Measurements from ENCODE around the gene BAHCC1. TPM values are rescaled to one million over a fixed set of nuclear protein-coding genes. Genes with fewer than 3 reads are reported as not detected.

BAHCC1 gene
- total and polyA plus RNA-seq, 9 of the 15 experiments (the other 6 are each of a cell fraction or from before 2014, with no cell fraction given) = 0.14 to 26.9 (median 5.0) TPM

- TF ChIP-seq, protein P1, sequence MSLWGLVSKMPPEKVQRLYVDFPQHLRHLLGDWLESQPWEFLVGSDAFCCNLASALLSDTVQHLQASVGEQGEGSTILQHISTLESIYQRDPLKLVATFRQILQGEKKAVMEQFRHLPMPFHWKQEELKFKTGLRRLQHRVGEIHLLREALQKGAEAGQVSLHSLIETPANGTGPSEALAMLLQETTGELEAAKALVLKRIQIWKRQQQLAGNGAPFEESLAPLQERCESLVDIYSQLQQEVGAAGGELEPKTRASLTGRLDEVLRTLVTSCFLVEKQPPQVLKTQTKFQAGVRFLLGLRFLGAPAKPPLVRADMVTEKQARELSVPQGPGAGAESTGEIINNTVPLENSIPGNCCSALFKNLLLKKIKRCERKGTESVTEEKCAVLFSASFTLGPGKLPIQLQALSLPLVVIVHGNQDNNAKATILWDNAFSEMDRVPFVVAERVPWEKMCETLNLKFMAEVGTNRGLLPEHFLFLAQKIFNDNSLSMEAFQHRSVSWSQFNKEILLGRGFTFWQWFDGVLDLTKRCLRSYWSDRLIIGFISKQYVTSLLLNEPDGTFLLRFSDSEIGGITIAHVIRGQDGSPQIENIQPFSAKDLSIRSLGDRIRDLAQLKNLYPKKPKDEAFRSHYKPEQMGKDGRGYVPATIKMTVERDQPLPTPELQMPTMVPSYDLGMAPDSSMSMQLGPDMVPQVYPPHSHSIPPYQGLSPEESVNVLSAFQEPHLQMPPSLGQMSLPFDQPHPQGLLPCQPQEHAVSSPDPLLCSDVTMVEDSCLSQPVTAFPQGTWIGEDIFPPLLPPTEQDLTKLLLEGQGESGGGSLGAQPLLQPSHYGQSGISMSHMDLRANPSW (CRISPR knock-in tag; IDR thresholded peaks at IDR 0.05) = no peak
- TF ChIP-seq CEBPB (tag; IDR thresholded peaks at IDR 0.05) = no peak
- no peak for TF ChIP-seq YY1 (IDR thresholded peaks at IDR 0.05; ENCODE audit: borderline replicate concordance in 1 of 3, control insufficient read depth in 1 of 3, extremely low read depth in 1 of 3, insufficient read depth in 3 of 3, insufficient read length in 1 of 3, insufficient replicate concordance in 2 of 3, low read depth in 1 of 3, low read length in 2 of 3)
- no peak for TF ChIP-seq ARID3A (IDR thresholded peaks at IDR 0.05; ENCODE audit: borderline replicate concordance, low read depth, low read length)
- TF ChIP-seq EZH2 (IDR thresholded peaks at IDR 0.05; ENCODE audit: borderline replicate concordance, low read depth, low read length) = no peak
- no peak for TF ChIP-seq SIRT6 (IDR thresholded peaks at IDR 0.05; ENCODE audit: low read depth, low read length)
- no peak for TF ChIP-seq HNRNPH1 (optimal IDR thresholded peaks at IDR 0.05; ENCODE audit: low read depth, low read length)
- TF ChIP-seq, protein P2, sequence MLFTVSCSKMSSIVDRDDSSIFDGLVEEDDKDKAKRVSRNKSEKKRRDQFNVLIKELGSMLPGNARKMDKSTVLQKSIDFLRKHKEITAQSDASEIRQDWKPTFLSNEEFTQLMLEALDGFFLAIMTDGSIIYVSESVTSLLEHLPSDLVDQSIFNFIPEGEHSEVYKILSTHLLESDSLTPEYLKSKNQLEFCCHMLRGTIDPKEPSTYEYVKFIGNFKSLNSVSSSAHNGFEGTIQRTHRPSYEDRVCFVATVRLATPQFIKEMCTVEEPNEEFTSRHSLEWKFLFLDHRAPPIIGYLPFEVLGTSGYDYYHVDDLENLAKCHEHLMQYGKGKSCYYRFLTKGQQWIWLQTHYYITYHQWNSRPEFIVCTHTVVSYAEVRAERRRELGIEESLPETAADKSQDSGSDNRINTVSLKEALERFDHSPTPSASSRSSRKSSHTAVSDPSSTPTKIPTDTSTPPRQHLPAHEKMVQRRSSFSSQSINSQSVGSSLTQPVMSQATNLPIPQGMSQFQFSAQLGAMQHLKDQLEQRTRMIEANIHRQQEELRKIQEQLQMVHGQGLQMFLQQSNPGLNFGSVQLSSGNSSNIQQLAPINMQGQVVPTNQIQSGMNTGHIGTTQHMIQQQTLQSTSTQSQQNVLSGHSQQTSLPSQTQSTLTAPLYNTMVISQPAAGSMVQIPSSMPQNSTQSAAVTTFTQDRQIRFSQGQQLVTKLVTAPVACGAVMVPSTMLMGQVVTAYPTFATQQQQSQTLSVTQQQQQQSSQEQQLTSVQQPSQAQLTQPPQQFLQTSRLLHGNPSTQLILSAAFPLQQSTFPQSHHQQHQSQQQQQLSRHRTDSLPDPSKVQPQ (CRISPR knock-in tag; IDR thresholded peaks at IDR 0.05; ENCODE audit: borderline replicate concordance) = no peak
- no peak for TF ChIP-seq RFX5 (IDR thresholded peaks at IDR 0.05; ENCODE audit: low read depth, low read length)
Measured at GRCh38 chr17:81382851-81383250, 12.4 kb upstream of the BAHCC1 start (continued).
